GM19023 (cell line): Measurements from ENCODE around the gene CHCHD3.

Experiments
- ATAC-seq: cut with Tn5 transposase; IDR thresholded peaks from one replicate; pipeline ENCODE4 v1.9.1; 2021; ENCODE audit warnings: mild to moderate bottlenecking, moderate library complexity; ENCODE audit not compliant: unreplicated experiment

CHCHD3 gene

DNA sequence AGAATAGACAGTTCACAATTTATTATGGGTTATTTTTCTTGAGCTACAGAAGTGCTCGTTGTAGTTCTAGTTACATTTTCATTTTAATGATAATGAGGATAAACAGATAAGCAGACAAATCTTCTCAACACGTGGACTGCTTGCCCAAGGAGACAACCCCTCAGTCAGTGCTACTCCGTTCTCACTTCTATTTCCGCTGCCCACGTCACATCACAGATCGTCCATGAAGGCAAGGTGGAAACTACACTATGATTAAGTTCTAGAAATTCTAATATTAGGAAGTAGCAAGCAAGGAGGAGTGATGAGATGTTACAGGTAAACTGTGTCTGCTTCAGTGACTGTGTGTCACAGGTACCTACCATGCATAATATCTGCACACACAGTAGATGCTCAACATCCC is 210.5 kb downstream of the CHCHD3 start:
- peak; percentile 68 for ATAC-seq

DNA sequence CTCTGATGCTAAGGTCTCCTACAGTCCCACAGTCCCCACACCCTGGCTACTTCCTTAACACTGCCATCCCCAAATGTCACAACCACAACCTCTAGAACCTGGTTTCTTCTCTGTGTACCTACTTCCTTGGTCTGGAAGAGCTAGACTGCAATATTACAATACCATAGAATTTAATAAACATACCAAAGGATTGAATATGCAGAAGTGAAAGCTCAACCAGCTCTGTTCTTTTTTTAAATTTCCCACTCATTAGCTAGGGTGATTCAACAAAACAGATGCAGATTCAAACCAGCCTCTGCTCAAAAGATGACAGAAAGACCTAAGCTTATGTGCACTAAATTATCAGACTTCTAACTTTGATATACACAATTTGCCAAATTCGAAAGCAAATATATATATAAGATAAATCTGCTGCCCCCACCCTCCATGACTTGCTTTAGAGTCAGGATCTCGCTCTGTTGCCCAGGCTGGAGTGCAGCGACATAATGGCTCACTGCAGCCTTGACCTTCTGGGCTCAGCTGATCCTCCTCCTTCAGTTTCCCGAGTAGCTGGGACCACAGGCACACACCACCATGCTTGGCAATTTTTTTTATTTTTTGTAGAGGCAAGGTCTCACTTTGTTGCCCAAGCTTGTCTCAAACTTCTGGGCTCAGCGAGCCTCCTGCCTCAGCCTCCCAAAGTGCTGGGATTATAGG is 212.6 kb downstream of the CHCHD3 start:
- no peak for ATAC-seq

- no peak for ATAC-seq
Measured at GRCh38 chr7:132866551-132866950, 215.3 kb downstream of the CHCHD3 start.

- no peak for ATAC-seq
Measured at GRCh38 chr7:132866144-132866531, 215.8 kb downstream of the CHCHD3 start.

DNA sequence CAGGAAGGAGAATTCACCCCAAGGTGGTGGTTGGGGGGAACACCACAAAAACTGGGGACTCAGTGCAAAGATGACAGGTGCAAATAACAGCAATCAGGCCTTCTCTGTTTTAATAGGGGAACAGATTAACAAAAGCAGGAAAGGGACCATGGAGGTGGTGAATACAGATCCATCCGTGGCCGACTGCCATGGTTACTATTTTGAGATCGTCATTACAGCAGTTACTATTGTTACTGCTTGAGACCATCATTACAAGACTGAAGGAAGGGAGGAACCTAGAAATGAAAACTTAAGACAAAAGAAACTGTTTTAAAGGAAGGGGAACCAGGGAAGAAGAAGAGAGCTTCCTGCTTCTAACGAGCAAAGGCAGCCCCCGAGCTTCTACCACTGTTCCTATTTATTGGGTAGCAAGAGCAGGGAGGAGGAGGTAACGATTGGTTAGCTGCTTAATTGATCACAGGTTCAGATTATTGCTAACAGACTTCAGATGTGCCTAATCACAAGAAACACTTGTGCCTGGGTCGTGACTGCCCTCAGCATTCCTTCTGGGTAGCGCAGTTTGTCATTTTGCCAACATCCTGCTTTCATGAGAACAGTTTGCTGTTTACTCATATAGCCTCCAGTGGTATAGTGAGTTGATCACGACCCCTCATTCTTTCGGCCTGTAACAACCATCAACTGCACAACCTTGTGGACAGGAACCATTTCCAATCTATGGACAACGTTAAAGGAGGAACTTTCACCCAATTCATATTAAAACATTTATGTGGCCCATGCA is 216.3 kb downstream of the CHCHD3 start:
- ATAC-seq = no peak

DNA sequence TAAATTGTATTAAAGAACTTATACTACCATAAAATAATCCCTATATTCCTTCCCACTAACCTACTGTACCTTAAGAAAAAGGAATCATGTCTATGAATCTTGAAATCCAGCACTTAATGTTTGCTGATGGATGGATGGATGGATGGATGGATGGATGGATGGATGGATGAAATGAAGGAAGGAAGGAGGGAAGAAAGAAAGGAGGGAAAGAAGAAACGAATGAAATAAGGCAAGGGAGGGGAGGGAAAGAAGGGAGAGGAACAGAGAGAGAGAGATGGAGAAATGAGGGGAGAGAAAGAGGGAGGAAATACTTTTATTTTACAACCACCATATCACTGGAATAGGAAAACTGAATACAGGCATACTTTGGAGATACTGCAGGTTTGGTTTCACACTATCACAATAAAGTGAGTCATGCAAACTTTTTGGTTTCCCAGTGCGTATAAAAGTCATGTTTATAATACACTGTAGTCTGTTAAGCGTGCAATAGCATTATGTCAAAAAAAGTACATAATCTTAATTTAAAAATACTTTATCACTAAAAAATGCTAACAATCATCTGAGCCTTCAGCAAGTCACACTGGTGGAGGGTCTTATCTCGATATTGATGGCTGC is 219.8 kb downstream of the CHCHD3 start:
- no peak for ATAC-seq

DNA sequence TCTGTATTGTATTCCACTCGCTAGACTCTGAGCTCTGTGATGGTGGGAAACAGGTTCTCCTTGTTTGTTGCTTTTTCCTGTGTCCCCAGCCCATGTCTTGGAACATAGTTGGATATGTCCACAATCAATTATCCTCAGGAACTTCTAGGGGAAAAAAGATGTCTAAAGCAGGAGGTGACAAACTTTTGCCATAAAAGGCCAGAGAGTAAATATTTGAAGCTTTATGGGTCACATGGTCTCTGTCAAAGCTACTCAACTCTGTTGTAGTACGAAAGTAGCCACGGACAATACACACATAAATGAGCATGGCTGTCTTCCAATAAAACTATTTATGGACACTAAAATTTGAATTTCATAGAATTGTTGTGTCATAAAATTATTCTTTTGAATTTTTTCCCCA is 220.5 kb downstream of the CHCHD3 start:
- no peak for ATAC-seq

DNA sequence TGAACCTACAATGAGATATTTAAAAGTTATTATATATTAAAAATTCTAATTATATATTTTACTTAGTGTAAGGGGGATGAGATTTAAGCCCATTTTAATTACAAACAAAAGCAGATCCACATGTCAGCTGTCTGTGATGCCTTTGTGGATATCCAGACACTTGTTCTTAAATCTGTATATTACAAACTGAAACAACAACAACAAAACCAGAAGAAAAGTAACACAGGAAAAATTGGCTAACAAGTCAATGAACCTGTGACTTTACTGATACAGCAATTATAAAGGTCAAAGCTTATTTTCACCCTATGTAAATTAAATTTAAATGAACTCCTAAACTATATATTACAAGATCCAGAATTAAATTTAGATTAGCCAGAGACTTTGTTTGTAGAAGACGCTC is 222.7 kb downstream of the CHCHD3 start:
- ATAC-seq = no peak

DNA sequence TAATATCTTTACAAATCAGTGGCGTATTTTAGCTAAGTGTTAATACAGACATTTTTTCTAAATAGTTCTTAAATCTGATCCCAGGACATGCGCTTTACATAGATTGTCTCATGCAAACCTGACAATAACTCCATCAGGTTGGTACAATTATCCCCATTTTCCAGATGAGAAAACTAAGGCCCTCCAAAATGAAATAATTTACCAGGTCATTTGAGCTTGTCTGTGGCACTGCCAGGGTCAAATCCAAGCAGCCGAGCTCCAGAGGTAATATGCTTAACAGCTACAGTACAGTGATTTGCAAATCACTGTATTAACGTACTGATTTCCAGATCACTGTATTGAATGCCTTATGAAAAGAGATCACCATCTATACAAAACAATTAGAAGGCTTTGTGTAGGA is 223.1 kb downstream of the CHCHD3 start:
- no peak for ATAC-seq

- ATAC-seq = no peak
Measured at GRCh38 chr7:132858251-132858650, 223.6 kb downstream of the CHCHD3 start.

- ATAC-seq = no peak
Measured at GRCh38 chr7:132857703-132858102, 224.2 kb downstream of the CHCHD3 start.

GRCh38 chr7:132857031-132857430 is 224.9 kb downstream of the CHCHD3 start:
- no peak for ATAC-seq

GRCh38 chr7:132856416-132856815 is 225.5 kb downstream of the CHCHD3 start:
- no peak for ATAC-seq

DNA sequence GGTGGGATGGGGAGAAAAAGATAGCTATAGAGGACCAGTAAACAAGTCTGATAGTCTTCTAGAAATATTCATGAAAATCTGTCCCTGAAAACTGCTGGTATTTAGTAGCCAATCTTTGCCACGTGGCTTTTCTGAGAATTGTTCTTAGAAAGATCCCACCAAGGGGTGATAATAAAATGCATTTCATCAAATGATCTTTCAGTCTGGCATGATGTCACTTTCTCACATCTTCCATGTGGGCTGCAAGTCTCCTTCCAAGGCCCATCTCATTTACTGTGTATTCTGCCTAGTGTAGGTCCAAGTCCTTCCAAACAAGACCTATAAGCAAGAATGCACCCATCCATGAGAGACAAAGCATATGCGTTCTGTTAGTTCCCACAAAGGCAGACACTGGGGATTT is 226.0 kb downstream of the CHCHD3 start:
- no peak for ATAC-seq

- no peak for ATAC-seq
Measured at GRCh38 chr7:132854238-132854637, 227.7 kb downstream of the CHCHD3 start.

DNA sequence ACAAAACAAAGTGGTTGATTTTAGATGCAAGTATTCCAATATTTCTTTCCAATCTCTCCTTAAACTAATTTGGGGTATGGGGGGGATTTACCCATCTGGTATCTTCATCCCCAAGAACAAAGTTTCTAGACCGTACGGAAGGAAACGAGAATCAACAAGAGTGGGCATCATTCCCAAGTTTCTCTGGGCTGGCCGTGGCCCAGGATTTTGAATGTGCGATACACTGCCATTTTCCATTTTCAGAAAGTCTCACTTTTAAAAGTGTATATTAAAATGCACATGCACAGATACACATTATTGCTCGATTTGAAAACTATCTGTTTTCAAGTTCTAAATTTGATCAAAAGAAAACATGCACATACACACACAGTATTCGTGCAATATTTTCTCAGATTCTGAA is 234.5 kb downstream of the CHCHD3 start:
- ATAC-seq = no peak

DNA sequence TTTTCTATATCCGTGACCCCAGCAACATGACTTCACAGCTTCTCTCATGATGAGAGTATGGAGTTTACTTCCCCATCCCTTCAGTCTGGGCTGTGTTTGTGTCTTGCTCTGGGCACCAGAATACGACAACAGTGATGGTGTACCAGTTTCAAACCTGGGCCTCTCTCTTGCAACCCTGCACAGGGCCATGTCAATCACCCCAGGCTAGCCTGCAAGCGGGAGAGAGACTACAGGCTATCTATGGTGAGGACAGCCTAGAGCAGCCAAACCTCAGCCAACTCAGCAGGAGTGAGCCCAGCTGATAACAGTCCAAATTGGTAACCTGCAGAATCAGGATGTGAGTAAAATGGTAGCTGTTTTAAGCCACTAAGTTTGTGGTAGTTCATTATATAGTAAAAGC is 235.8 kb downstream of the CHCHD3 start:
- no peak for ATAC-seq

DNA sequence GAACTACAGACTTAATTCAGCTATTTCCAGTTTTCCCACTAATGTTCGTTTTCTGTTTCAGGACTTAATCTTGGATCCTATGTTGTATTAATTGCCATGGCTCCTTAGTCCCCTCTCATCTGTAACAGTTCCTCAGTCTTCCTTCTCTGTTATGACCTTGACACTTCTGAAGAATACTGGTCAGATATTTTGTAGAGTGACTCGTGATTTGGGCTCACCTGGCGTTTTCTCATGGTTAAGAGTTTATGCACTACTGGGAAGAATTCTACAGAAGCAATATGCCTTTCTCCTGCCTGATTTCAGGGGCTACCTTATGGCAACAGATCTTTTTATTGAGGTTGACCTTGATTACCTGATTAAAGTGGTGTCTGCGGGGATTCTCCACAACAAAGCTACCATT is 239.4 kb downstream of the CHCHD3 start:
- no peak for ATAC-seq

- no peak for ATAC-seq
Measured at GRCh38 chr7:132840199-132840598, 241.7 kb downstream of the CHCHD3 start.

DNA sequence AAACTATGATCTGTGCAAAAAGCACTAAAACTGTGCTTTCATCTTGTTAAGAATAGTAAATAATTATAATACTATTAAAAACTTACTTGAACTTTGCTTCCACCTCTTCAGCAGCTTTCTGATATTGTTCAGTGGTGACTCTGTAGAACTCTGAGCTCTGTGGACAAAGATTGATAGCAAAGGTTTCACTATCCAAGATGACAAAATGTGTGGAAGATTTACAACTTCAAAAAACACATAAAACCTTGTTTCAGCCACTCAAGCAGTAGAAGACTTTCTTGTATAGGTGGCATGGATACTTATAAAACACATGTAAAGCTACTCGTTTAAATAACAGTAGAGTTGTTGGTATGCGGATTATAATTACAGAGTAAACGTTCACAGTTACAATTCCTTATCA is 243.6 kb downstream of the CHCHD3 start:
- ATAC-seq = no peak

- ATAC-seq = no peak
Measured at GRCh38 chr7:132837529-132837928, 244.4 kb downstream of the CHCHD3 start.

GRCh38 chr7:132836746-132837145 is 245.1 kb downstream of the CHCHD3 start:
- no peak for ATAC-seq
